GM12872 (cell line): ENCODE measurements around the gene PRDM16.

Experiments
- TF ChIP-seq, protein P1 (sequence below): IDR thresholded peaks from 3 replicates; pipeline ENCODE4 v1.5.1; 2011; ENCODE audit warnings: low read depth, mild to moderate bottlenecking, low read length, moderate library complexity; ENCODE audit not compliant: insufficient read depth

PRDM16 gene

DNA sequence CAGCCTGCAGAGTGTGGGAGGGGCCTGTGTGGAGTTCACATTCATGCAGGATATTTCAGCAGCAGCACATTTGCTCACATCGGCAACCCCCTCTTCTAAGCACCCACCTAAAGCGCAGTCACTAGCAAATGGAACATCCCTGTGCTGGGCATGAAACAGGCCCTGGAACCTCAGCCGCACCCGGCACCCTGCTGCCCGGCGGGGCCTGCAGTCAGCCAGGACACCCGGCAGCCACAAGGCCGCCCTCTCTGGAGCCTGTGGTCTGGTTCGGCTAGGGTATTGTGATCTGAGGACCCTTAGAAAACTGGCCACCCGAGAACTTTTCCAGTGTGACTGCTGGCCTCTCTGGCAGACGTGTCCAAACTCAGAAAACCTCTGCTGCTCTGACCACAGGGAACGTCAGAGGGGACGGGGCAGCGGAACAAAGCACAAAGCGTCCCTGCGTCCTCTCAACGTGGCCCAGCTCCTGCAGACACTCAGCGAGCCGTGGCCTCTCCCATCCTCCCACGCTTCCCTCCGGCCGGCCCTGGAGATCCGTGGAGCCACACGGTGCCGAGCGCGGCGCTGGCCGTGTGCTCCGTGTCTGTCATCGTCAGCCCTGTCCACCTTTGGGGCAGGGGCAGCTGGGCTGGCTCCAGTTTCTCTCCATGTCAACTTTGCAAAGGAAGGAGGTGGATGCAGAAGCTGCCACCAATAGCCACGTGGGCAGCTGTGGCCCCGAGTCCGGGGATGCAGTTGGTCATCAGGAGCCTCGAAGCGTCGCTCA lies 209.6 kb downstream of the PRDM16 start:
- TF ChIP-seq, protein P1, sequence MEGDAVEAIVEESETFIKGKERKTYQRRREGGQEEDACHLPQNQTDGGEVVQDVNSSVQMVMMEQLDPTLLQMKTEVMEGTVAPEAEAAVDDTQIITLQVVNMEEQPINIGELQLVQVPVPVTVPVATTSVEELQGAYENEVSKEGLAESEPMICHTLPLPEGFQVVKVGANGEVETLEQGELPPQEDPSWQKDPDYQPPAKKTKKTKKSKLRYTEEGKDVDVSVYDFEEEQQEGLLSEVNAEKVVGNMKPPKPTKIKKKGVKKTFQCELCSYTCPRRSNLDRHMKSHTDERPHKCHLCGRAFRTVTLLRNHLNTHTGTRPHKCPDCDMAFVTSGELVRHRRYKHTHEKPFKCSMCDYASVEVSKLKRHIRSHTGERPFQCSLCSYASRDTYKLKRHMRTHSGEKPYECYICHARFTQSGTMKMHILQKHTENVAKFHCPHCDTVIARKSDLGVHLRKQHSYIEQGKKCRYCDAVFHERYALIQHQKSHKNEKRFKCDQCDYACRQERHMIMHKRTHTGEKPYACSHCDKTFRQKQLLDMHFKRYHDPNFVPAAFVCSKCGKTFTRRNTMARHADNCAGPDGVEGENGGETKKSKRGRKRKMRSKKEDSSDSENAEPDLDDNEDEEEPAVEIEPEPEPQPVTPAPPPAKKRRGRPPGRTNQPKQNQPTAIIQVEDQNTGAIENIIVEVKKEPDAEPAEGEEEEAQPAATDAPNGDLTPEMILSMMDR, result no peak

DNA sequence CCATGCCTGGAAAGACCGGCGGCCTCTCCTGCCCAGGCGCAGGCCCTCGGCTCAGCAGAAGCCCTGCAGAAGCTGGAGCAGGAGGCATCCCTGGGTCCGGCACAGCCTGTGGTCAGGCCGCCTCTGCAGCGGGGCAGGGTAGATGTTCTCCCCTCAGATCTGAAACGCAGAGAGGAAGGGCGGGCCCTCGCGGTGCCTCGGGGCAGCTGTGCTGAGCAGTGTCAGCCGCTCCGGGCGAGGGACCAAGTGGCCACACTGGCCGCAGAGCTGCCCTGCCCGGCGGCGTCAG lies 210.1 kb downstream of the PRDM16 start:
- TF ChIP-seq, protein P1, result no peak

DNA sequence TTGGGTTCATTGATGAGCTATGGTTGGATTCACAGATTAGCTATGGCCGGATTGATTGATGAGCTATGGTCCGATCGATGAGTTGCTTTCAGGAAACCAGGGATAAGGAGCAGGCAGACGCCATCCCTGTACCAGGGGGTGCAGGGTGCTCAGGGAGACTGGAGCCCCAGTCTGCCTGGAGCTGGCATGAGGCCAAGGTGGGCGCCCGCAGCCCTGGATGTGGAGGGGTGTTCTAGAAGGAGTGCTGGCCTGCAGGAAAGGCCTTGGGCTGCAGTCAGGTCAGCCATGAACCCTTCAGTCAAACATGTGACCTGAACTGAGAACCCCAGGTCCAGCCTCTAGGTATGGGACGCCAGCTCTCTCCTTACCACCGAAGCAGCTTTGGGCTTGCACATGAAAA lies 212.7 kb downstream of the PRDM16 start:
- TF ChIP-seq, protein P1, result no peak

DNA sequence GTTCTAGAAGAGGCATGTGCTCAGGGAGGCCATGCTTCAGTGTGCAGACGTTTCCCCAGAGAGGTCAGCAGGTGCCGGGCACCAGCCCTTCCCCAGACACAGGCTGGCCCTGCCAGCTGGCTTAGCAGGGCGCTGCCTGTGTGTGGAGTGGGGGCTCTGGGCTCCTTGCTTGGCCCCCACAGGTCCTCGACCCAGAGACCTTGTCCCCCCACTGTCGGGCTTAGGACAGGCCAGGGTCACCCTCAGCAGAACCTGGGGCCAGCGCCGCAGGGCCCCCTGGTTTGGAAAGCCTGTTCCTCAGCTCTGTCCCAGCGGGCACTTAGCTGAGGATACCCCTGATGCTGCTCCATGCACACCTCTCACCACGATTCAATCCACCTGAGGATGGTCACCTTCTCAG lies 213.2 kb downstream of the PRDM16 start:
- TF ChIP-seq, protein P1, result no peak

DNA sequence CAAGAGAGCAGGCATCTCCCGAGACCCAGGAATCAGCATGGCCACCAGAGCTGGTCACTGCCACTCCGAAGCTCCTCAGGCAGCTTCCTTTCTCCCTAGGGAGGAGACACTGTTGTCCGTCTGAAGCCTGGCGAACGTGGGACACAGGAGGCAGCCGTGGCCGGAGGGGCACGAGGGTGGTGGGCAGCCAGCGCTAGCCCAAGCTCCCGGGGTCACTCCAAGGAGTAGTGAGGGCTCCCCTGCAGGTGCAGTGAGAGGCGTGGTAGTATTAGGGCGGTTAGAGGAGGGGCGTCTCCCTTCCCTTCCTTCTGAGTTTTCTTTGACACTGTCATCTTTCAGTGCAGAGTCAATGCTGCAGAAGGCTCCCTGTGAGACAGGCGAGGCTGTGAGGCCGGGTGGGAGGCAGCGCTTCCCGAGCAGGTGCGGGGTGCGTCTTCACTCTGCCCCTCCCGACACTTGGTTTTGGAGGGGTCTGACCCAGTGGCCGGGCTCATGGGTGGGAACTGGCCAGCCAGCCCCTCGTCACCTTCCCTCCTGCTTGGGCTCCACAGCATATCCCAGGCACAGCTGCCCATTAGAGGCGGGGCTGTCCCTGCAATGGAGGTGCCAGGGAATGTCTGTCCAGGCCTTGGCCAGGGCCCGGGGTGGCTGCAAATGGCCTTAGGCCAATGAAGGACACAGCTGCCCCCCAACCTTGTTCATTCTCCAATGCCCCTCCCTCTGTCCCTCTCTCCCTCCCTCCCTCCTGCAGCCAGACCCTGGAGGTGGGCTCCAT lies 213.8 kb downstream of the PRDM16 start:
- TF ChIP-seq, protein P1, result no peak

DNA sequence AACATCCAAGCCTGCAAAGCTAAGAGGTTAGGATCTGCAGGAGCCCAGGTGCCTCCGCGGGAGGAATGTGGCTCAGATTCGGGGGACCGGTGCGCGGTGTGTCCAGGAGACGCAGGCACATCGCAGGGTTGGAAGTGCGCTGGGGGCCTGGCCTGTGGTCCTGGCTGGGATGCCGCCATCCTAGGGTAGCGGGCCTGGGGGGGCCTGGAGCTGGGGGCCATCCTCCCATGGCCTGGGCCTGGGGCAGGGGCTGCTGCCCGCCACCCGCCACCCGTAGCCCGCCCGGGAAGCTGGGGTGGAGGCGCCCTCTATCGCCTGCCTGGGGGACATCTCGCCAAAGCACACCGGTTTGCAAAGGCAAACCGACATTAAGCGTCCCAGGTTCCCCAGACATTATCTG lies 214.8 kb downstream of the PRDM16 start:
- TF ChIP-seq, protein P1, result 0 out of 3 replicates have a peak, but pooled peaks have one; percentile 20

DNA sequence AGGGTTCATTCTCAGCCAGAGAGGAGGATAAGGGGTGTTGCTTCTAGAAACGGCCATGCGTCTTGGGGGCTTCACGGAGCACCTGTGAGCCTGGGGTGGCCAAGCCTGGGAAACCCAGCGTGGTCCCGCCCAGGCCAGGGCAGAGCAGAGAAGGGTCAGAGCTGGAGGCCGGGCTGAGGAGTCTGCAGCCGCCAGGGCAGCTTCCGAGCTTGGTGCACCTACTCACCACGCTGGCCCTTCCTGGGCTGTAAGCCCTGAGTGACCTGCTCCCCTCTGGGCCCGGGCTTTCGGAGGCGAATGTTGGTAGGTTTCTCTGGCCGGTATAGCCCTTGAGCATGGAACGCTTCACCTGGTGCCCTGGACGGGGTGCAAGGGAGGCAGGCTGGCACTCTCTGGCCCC lies 215.7 kb downstream of the PRDM16 start:
- TF ChIP-seq, protein P1, result no peak
